GM23338 (cell line): Measurements from ENCODE around the gene ZNF526. TPM values are rescaled to one million over a fixed set of nuclear protein-coding genes. Genes with fewer than 3 reads are reported as not detected.

Source experiments
- CREB1 ChIP-seq: fragments of 250-450 bp; sonication (Bioruptor Pico); IDR thresholded peaks from 2 replicates; pipeline ENCODE4 v1.5.0; 2020; ENCODE audit warnings: low read depth, mild to moderate bottlenecking, moderate library complexity
- EZH2 ChIP-seq: fragments of 200-600 bp; sonication (generic); IDR thresholded peaks from one replicate; pipeline ENCODE4 v1.8.0; 2017; ENCODE audit warnings: antibody characterized with exemption, mild to moderate bottlenecking, low read depth; ENCODE audit not compliant: unreplicated experiment
- NANOG ChIP-seq: IDR thresholded peaks from 2 replicates; pipeline ENCODE4 v1.6.1; 2016; ENCODE audit warnings: antibody characterized with exemption, borderline replicate concordance
- POLR2AphosphoS5 ChIP-seq: IDR thresholded peaks from 2 replicates; pipeline ENCODE4 v1.6.1; 2016; ENCODE audit warnings: antibody characterized with exemption, low read depth
- STAT1 ChIP-seq: IDR thresholded peaks from one replicate; pipeline ENCODE4 v1.6.1; 2016; ENCODE audit warnings: antibody characterized with exemption; ENCODE audit not compliant: unreplicated experiment
- ZNF114 ChIP-seq: fragments of 250-450 bp; sonication (Bioruptor Pico); IDR thresholded peaks from 2 replicates; pipeline ENCODE4 v1.5.0; 2020; ENCODE audit warnings: mild to moderate bottlenecking, moderate library complexity
- polyA plus RNA-seq: library from polyadenylated mRNA; unstranded; fragments of >200 nt; fragmentation: Nextera tagmentation; extraction: Ambion mirVana; gene quantifications from 2 replicates; pipeline ENCODE4 v1.2.1, GENCODE V29; 2016
- total RNA-seq: library from RNA; depleted of rRNA; stranded (reverse); fragments of >200 nt; shearing (Covaris generic); gene quantifications from 2 replicates; pipeline ENCODE4 v1.2.3, GENCODE V29; 2014
- TF ChIP-seq, protein P1 (sequence below): fragments of 250-450 bp; sonication (Bioruptor Pico); IDR thresholded peaks from 2 replicates; pipeline ENCODE4 v1.5.0; 2020; ENCODE audit warnings: mild to moderate bottlenecking, moderate library complexity
- TF ChIP-seq, protein P2 (sequence below): IDR thresholded peaks from one replicate; pipeline ENCODE4 v1.6.1; 2018; ENCODE audit warnings: antibody characterized with exemption; ENCODE audit not compliant: unreplicated experiment
- TF ChIP-seq, protein P3 (sequence below): IDR thresholded peaks from 2 replicates; pipeline ENCODE4 v1.6.1; 2016; ENCODE audit warnings: antibody characterized with exemption

ZNF526 gene
- total and polyA plus RNA-seq, 2 experiments from 2014 or later, result 4.7 to 13.3 TPM

DNA sequence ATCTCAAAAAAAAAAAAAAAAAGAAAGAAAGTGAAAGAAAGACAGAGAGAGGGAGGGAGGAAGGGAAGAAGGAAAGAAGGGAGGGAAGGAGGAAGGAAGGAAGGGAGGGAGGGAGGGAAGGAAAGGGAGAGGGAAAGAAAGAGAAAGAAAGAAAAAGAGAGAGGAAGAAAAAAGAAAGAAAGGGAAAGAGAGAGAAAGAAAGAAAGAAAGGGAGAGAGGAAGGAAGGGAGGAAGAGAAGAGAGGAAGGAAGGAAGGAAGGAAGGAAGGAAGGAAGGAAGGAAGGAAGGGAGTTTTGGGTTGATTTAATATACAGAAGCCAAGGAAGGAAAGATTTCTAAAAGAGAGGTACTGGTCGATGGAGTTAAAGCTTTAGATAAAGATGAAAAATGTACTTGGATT, 31.4 kb upstream of the ZNF526 start (continued):
- TF ChIP-seq, protein P1, sequence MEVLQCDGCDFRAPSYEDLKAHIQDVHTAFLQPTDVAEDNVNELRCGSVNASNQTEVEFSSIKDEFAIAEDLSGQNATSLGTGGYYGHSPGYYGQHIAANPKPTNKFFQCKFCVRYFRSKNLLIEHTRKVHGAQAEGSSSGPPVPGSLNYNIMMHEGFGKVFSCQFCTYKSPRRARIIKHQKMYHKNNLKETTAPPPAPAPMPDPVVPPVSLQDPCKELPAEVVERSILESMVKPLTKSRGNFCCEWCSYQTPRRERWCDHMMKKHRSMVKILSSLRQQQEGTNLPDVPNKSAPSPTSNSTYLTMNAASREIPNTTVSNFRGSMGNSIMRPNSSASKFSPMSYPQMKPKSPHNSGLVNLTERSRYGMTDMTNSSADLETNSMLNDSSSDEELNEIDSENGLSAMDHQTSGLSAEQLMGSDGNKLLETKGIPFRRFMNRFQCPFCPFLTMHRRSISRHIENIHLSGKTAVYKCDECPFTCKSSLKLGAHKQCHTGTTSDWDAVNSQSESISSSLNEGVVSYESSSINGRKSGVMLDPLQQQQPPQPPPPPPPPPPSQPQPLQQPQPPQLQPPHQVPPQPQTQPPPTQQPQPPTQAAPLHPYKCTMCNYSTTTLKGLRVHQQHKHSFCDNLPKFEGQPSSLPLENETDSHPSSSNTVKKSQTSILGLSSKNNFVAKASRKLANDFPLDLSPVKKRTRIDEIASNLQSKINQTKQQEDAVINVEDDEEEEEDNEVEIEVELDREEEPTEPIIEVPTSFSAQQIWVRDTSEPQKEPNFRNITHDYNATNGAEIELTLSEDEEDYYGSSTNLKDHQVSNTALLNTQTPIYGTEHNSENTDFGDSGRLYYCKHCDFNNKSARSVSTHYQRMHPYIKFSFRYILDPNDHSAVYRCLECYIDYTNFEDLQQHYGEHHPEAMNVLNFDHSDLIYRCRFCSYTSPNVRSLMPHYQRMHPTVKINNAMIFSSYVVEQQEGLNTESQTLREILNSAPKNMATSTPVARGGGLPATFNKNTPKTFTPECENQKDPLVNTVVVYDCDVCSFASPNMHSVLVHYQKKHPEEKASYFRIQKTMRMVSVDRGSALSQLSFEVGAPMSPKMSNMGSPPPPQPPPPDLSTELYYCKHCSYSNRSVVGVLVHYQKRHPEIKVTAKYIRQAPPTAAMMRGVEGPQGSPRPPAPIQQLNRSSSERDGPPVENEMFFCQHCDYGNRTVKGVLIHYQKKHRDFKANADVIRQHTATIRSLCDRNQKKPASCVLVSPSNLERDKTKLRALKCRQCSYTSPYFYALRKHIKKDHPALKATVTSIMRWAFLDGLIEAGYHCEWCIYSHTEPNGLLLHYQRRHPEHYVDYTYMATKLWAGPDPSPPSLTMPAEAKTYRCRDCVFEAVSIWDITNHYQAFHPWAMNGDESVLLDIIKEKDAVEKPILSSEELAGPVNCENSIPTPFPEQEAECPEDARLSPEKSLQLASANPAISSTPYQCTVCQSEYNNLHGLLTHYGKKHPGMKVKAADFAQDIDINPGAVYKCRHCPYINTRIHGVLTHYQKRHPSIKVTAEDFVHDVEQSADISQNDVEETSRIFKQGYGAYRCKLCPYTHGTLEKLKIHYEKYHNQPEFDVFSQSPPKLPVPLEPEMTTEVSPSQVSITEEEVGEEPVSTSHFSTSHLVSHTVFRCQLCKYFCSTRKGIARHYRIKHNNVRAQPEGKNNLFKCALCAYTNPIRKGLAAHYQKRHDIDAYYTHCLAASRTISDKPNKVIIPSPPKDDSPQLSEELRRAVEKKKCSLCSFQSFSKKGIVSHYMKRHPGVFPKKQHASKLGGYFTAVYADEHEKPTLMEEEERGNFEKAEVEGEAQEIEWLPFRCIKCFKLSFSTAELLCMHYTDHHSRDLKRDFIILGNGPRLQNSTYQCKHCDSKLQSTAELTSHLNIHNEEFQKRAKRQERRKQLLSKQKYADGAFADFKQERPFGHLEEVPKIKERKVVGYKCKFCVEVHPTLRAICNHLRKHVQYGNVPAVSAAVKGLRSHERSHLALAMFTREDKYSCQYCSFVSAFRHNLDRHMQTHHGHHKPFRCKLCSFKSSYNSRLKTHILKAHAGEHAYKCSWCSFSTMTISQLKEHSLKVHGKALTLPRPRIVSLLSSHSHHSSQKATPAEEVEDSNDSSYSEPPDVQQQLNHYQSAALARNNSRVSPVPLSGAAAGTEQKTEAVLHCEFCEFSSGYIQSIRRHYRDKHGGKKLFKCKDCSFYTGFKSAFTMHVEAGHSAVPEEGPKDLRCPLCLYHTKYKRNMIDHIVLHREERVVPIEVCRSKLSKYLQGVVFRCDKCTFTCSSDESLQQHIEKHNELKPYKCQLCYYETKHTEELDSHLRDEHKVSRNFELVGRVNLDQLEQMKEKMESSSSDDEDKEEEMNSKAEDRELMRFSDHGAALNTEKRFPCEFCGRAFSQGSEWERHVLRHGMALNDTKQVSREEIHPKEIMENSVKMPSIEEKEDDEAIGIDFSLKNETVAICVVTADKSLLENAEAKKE, result no peak
- no peak for TF ChIP-seq EZH2
- TF ChIP-seq, protein P2, sequence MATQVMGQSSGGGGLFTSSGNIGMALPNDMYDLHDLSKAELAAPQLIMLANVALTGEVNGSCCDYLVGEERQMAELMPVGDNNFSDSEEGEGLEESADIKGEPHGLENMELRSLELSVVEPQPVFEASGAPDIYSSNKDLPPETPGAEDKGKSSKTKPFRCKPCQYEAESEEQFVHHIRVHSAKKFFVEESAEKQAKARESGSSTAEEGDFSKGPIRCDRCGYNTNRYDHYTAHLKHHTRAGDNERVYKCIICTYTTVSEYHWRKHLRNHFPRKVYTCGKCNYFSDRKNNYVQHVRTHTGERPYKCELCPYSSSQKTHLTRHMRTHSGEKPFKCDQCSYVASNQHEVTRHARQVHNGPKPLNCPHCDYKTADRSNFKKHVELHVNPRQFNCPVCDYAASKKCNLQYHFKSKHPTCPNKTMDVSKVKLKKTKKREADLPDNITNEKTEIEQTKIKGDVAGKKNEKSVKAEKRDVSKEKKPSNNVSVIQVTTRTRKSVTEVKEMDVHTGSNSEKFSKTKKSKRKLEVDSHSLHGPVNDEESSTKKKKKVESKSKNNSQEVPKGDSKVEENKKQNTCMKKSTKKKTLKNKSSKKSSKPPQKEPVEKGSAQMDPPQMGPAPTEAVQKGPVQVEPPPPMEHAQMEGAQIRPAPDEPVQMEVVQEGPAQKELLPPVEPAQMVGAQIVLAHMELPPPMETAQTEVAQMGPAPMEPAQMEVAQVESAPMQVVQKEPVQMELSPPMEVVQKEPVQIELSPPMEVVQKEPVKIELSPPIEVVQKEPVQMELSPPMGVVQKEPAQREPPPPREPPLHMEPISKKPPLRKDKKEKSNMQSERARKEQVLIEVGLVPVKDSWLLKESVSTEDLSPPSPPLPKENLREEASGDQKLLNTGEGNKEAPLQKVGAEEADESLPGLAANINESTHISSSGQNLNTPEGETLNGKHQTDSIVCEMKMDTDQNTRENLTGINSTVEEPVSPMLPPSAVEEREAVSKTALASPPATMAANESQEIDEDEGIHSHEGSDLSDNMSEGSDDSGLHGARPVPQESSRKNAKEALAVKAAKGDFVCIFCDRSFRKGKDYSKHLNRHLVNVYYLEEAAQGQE, result no peak
- TF ChIP-seq, protein P3, sequence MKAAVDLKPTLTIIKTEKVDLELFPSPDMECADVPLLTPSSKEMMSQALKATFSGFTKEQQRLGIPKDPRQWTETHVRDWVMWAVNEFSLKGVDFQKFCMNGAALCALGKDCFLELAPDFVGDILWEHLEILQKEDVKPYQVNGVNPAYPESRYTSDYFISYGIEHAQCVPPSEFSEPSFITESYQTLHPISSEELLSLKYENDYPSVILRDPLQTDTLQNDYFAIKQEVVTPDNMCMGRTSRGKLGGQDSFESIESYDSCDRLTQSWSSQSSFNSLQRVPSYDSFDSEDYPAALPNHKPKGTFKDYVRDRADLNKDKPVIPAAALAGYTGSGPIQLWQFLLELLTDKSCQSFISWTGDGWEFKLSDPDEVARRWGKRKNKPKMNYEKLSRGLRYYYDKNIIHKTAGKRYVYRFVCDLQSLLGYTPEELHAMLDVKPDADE, result no peak
- no peak for TF ChIP-seq POLR2AphosphoS5
- TF ChIP-seq CREB1, result no peak
- no peak for TF ChIP-seq NANOG
- TF ChIP-seq STAT1, result no peak
- no peak for TF ChIP-seq ZNF114
